ENCODE data around the gene OR1A1.
"Not testable (repeated sequence)": the region's sequence is repeated elsewhere in the genome, so short reads cannot be mapped to it uniquely, and the experiment has no call there.

OR1A1 gene

GRCh38 chr17:3207367-3207766 is at the start of gene OR1A1:
Gene OR1A1 (plus strand): TSS chr17:3207667. CDS start chr17:3215621, 7,954 bp downstream.
- DNase-seq = no peak

DNA sequence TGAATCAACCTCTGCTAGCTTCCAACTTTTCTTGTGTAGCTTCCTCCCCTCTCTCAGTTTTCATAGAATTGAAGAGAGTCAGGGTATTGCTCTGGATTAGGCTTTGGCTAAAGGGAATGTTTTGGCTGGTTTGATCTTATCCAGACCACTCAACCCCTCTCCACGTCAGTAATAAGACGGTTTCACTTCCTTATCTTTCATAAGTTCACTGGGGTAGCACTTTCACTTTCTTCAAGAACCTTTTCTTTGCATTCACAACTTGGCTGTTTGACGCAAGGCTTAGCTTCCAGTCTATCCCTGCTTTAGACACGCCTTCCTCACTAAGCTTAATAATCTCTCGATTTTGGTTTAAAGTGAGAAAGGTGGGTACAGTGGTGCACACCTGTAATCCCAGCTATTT is 39.9 kb upstream of the OR1A1 start:
- DNase-seq = no peak

DNA sequence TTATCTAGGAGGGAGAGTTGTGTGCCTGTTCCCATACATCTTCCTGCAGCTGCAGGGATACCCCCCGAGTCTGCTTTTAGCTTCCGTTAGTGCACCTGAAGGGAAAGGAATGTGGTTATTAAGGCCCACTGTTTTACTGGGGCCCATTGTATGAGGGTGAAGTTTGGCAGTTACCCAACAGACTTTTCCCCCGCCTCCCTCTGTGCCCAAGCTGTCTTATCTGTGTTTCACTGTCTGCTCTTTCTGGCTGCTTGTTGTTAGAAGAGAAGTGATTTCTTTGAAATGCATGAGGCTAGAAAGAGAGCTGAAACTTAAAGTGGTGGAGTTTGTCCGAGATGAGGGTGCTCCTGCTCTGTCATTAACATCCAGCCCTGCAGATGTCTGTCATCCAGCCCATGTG is 17.5 kb upstream of the OR1A1 start:
- DNase-seq = no peak

- DNase-seq = no peak
Observed at GRCh38 chr17:3197219-3197618, 10.2 kb upstream of the OR1A1 start, which contains the start of gene OR1A2. Gene OR1A2 (plus strand): TSS chr17:3197519. CDS start chr17:3197519, 0 bp downstream.

- no peak for DNase-seq
Observed at GRCh38 chr17:3208484-3208883, 1.0 kb downstream of the OR1A1 start.

DNA sequence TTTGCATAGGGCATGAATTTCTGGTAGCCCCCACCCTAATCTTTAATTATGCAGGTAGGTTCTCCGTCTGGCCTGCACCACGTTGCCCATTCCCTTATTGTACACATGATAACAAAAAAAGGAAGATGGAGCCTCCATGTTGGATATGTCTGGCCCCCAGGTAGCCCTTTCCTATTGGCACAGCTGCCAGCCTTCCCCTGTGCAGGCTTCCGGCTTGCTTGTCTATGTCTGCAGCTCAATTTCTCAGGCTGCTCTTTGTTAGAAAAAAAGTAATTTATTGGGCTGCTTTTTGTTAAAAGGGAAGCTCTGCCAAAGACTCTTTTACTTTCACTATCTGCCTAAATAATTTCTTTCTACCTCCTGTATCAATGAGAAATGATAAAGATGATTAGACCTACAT is 5.5 kb downstream of the OR1A1 start:
- no peak for DNase-seq

- no peak for DNase-seq
Observed at GRCh38 chr17:3213587-3213986, 6.1 kb downstream of the OR1A1 start.

GRCh38 chr17:3219978-3220377 is 12.5 kb downstream of the OR1A1 start:
- DNase-seq = not testable (repeated sequence)

DNA sequence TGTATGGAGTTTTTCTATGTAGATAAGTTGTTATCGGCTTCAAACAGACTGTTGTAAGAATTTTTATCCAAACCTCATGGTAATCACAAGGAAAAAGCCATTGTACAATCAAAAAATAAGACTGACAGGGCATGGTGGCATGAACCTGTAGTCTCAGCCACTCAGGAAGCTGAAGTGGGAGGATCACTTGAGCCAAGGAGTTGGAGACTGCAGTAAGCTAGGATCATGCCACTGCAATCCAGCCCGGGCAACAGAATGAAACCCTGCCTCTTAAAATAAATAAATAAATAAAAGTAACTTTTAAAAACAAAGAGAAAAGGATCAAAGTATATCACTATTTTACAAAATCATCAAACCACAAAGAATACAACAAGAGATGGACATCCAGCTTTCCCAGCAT is 14.4 kb downstream of the OR1A1 start:
- DNase-seq = no peak

DNA sequence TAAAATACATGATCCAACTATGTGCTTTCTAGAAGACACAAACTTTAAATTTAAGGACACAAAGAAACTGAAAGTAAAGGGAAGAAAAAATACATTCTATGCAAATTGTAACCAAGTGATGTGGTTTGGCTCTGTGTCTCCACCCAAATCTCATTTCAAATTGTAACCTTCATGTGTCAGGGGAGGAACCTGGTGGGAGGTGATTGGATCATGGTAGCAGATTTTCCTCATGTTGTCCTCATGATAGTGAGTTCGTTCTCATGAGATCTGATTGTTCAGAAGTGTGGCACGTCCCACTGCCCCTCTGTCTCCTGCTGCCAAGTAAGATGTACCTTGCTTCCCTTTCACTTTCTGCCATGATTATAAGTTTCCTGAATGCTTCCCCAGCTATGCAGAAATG is 15.0 kb downstream of the OR1A1 start:
- no peak for DNase-seq

DNA sequence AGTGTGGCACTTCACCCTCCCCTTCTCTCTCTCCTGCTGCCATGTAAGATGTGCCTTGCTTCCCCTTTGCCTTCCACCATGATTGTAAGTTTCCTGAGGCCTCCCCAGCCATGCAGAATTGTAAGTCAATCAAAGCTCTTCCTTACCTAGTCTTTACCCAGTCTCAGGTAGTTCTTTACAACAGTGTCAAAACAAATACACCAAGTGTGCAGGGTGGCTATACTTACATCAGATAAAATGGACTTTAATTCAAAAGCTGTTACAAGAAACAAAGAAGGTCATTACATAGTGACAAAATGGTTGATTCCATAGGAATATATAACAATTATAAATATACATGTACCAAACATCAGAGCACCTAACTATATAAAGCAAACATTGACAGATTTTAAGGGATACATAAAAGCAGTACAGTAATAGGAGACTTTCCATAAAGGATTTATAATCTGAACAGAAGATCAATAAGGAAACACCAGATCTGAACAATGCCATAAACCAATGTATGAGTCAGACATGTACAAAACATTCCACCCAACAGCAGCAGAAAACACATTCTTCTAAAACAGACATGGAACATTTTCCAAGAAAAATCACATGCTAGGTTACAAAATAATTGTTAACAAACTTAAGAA is 17.4 kb downstream of the OR1A1 start:
- not testable (repeated sequence) for DNase-seq

- DNase-seq = not testable (repeated sequence)
Observed at GRCh38 chr17:3232300-3232699, 24.8 kb downstream of the OR1A1 start.

DNA sequence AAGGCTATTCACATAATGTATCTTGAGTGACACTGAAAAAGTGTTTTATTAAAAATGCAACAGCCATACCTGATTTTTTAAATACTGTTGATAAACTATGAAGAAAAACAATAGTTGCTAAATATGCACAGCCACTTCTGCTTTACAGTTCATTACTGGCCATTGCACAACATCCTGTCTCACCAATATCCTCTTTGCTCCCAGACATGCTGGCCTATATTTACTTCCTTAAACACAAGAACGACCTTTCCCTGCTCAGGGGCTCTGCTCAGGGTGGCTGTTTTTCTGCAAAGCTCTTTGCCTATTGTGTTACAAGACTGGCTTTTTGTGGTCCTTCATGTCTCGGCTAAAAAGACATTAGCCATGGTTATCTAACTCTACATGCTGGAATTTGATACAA is 31.2 kb downstream of the OR1A1 start:
- DNase-seq = not testable (repeated sequence)

- not testable (repeated sequence) for DNase-seq
Observed at GRCh38 chr17:3241044-3241443, 33.6 kb downstream of the OR1A1 start.

DNA sequence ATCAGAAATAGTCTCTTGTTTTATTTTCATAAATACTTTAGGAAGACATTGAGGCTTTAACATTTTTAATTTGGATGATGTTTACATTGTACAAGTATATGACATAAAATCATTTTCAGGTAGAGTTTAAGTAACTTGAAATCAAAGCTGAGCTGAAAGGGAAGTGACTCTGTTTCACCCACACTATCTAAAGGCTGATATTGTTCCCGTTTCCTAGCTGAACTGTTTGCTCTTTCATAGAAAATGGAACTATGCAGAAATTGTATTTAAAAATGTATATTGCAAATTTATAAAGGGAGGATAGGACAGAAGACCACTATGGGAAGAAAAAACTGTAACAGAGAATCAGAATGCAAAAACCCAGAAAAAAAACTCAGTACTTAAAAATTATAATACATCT is 37.4 kb downstream of the OR1A1 start:
- not testable (repeated sequence) for DNase-seq

- not testable (repeated sequence) for DNase-seq
Observed at GRCh38 chr17:3249013-3249412, 41.5 kb downstream of the OR1A1 start.

- no peak for DNase-seq
Observed at GRCh38 chr17:3256575-3256974, 49.1 kb downstream of the OR1A1 start.

GRCh38 chr17:3260163-3260562 is 52.7 kb downstream of the OR1A1 start:
- no peak for DNase-seq

DNA sequence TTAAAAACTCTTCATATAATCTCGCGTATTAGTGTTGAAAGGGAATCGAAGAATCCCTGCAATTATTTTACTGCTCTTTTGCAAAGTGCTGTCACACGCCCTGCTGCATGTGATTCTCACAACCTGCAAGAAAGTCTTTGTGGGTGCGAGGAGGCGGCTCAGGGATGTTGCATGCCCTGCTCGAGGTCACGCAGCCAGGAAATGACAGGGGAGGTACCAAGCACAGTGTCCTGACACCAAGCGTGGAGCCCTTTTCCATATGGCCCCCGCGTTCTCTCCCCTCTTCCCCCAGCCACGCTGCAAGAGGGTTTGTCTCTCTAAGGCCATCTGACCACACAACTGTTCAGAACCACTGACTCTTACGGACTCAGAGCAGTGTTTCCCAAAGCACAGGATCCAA is 53.1 kb downstream of the OR1A1 start:
- DNase-seq = no peak

All from NCI-H446 treated with DMSO at 0.1 percent for 48 hours (cell line).